ENCODE measurements around the gene AMOTL1. TPM values are rescaled to one million over a fixed set of nuclear protein-coding genes. Genes with fewer than 3 reads are reported as not detected.

AMOTL1 gene
- total and polyA plus RNA-seq, 2 donors (not counting 3 experiments of a cell fraction or from before 2014, with no cell fraction given) = 12.5 to 37.8 TPM

DNA sequence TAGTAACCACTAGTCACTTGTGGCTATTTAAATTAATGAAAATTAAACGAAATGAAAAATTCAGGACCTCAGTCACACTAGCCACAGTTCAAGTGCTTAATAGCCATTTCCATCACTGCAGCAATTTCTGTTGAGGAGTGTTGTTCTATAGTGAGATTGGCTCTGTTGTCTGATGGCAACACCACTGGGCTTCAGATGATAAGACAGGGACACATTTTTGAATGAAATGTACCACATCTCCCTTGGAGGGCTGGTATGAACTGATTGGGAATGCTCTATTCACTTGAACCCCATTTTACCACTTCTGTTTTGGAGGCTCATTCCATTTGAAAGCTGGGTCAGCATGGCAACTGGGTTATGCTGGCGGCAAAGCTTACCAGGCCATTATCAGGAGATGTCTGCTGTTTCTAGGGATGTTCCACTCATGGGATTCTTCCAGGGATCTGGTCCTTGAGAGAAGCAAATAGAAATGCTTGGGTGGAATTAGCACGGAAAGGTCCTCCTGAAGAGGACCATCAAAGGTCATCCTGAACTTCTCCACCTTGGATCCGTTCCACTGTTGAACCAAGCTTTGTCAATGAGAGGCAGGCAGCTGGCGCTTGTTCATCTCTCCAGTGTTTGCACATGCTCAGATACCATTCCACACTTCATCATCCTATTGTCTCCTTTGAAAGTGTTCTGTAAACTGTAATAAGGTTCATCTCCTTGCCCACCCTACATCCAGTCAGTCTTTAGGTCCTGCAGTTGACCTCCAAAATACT lies 7.6 kb downstream of the AMOTL1 start:
- intact Hi-C loops (cut with micrococcal nuclease) = no loop called here
- Histone ChIP-seq H3K27ac (ENCODE audit: insufficient read depth, low read depth, low read length) (no peak overlapping the region), H3K4me3 (replicated peaks in 1 of 3; ENCODE audit: insufficient read depth in 1 of 3, low read depth in 1 of 3, low read length in 3 of 3) (no peak overlapping the region), H2AFZ (ENCODE audit: low read depth, low read length) (no peak overlapping the region), H3K36me3 (ENCODE audit: control insufficient read depth in 2 of 2, extremely low read depth in 1 of 2, insufficient read depth in 2 of 2, low read length in 2 of 2) (no peaks in the 10 kb centered on the region), H3K9ac (replicated peaks; ENCODE audit: extremely low read depth, insufficient read depth, low read length) (no peak overlapping the region), H3K27me3 (ENCODE audit: control insufficient read depth in 2 of 2, insufficient read depth in 2 of 2, low read length in 2 of 2) (no peaks in the 10 kb centered on the region), H3K9me1 (replicated peaks; ENCODE audit: control insufficient read depth, extremely low read depth, insufficient read depth, low read length) (no peaks in the 10 kb centered on the region), H3K4me1 (ENCODE audit: control insufficient read depth, extremely low read depth, insufficient read depth, low read length) (peaks cover 22% of the 10 kb centered on the region), H4K20me1 (replicated peaks; ENCODE audit: control insufficient read depth, extremely low read depth, insufficient read depth, low read length) (peaks cover 2% of the 10 kb centered on the region), H3K79me2 (ENCODE audit: control insufficient read depth, insufficient read depth, low read length) (peaks cover 95% of the 10 kb centered on the region), H3K9me3 (replicated peaks; ENCODE audit: control insufficient read depth, insufficient read depth, low read length) (no peaks in the 10 kb centered on the region), H3K4me2 (ENCODE audit: insufficient read depth, low read length) (no peak overlapping the region)
- BruUV-seq (replicated peaks) = no TSS peak
- ChIA-PET CTCF (interaction anchor here (1.3 to 2.6 kb wide), 3 partner anchors 9 to 152 kb away, joined by 3 to 7 read pairs (median 4); no protein-coding TSS in a partner anchor), POLR2A (no interaction called here)
- dilution Hi-C loops (cut with MboI; ENCODE audit: extremely low pct_ligation_motif_present, low sequenced_read_pairs) = no loop called here
- FAIRE-seq (no peak), DNase-seq (ENCODE audit: low read depth, low spot score) (no peak)
- TF ChIP-seq EZH2 (IDR thresholded peaks at IDR 0.05; ENCODE audit: borderline replicate concordance, low read depth, low read length, severe bottlenecking) = no peak
- TF ChIP-seq, protein P1, sequence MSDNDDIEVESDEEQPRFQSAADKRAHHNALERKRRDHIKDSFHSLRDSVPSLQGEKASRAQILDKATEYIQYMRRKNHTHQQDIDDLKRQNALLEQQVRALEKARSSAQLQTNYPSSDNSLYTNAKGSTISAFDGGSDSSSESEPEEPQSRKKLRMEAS (IDR thresholded peaks at IDR 0.05; ENCODE audit: insufficient read depth, insufficient read length) = no peak
- no peak for TF ChIP-seq POLR2AphosphoS5 (IDR thresholded peaks at IDR 0.05; ENCODE audit: insufficient read depth, low read depth, low read length)
- TF ChIP-seq, protein P2, sequence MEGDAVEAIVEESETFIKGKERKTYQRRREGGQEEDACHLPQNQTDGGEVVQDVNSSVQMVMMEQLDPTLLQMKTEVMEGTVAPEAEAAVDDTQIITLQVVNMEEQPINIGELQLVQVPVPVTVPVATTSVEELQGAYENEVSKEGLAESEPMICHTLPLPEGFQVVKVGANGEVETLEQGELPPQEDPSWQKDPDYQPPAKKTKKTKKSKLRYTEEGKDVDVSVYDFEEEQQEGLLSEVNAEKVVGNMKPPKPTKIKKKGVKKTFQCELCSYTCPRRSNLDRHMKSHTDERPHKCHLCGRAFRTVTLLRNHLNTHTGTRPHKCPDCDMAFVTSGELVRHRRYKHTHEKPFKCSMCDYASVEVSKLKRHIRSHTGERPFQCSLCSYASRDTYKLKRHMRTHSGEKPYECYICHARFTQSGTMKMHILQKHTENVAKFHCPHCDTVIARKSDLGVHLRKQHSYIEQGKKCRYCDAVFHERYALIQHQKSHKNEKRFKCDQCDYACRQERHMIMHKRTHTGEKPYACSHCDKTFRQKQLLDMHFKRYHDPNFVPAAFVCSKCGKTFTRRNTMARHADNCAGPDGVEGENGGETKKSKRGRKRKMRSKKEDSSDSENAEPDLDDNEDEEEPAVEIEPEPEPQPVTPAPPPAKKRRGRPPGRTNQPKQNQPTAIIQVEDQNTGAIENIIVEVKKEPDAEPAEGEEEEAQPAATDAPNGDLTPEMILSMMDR (IDR thresholded peaks at IDR 0.05; ENCODE audit: extremely low read depth in 1 of 2, insufficient read depth in 1 of 2, low read depth in 1 of 2, low read length in 2 of 2) = no peak
- no peak for TF ChIP-seq POLR2A (IDR thresholded peaks at IDR 0.05; ENCODE audit: low read depth, low read length)
- no peak for TF ChIP-seq FOS (IDR thresholded peaks at IDR 0.05; ENCODE audit: borderline replicate concordance, insufficient read depth, low read length)
- no peak for TF ChIP-seq GATA2 (IDR thresholded peaks at IDR 0.05; ENCODE audit: insufficient read depth, insufficient read length, low read depth, low read length)
- no peak for TF ChIP-seq JUN (IDR thresholded peaks at IDR 0.05; ENCODE audit: borderline replicate concordance, insufficient read depth, insufficient read length, low read depth)
- no peak for TF ChIP-seq MYC (IDR thresholded peaks at IDR 0.05; ENCODE audit: low read depth, low read length)

Measured in endothelial cell of umbilical vein (primary cell).